ENCODE results near the gene BABAM1.

BABAM1 gene

GRCh38 chr19:17245535-17245984, 21.7 kb upstream of the BABAM1 start, which contains the start of gene NR2F6:
Gene NR2F6 (minus strand): TSS chr19:17245919. CDS start chr19:17245220, 699 bp downstream.
- H3K4me3 ChIP-seq (ENCODE audit: low read length) = peak within 1 kb of the TSS; percentile 88
- H3K9ac ChIP-seq (ENCODE audit: low read length) = peak within 1 kb of the TSS; percentile 67
- H3K27ac ChIP-seq (ENCODE audit: low read length) = peak within 1 kb of the TSS; percentile 68
- peaks cover 24% of the 10 kb centered on the region for H3K4me1 ChIP-seq (ENCODE audit: control insufficient read depth, low read depth, low read length)
- no peaks in the 10 kb centered on the region for H3K9me3 ChIP-seq (ENCODE audit: control insufficient read depth, low read depth, low read length)
- no peaks in the 10 kb centered on the region for H3K36me3 ChIP-seq (ENCODE audit: control insufficient read depth, low read depth, low read length)
- H3K27me3 ChIP-seq (ENCODE audit: control insufficient read depth, insufficient read depth, low read length) = no peaks in the 10 kb centered on the region

GRCh38 chr19:17246681-17247425, 20.4 kb upstream of the BABAM1 start:
- H3K4me1 ChIP-seq (ENCODE audit: control insufficient read depth, low read depth, low read length) = peaks cover 24% of the 10 kb centered on the region
- no peaks in the 10 kb centered on the region for H3K36me3 ChIP-seq (ENCODE audit: control insufficient read depth, low read depth, low read length)
- H3K9me3 ChIP-seq (ENCODE audit: control insufficient read depth, low read depth, low read length) = no peaks in the 10 kb centered on the region
- H3K27ac ChIP-seq (ENCODE audit: low read length) = no peak overlapping the region
- H3K9ac ChIP-seq (ENCODE audit: low read length) = peak overlapping the region; percentile 62
- H3K27me3 ChIP-seq (ENCODE audit: control insufficient read depth, insufficient read depth, low read length) = no peaks in the 10 kb centered on the region
- H3K4me3 ChIP-seq (ENCODE audit: low read length) = peak overlapping the region; percentile 60

GRCh38 chr19:17248011-17248776, 19.0 kb upstream of the BABAM1 start:
- Histone ChIP-seq H3K27ac (ENCODE audit: low read length) (peak overlapping the region; percentile 24), H3K9ac (ENCODE audit: low read length) (peak overlapping the region; percentile 29), H3K36me3 (ENCODE audit: control insufficient read depth, low read depth, low read length) (no peaks in the 10 kb centered on the region), H3K4me1 (ENCODE audit: control insufficient read depth, low read depth, low read length) (peaks cover 24% of the 10 kb centered on the region), H3K9me3 (ENCODE audit: control insufficient read depth, low read depth, low read length) (no peaks in the 10 kb centered on the region), H3K27me3 (ENCODE audit: control insufficient read depth, insufficient read depth, low read length) (no peaks in the 10 kb centered on the region), H3K4me3 (ENCODE audit: low read length) (peak overlapping the region; percentile 13)

- Histone ChIP-seq H3K36me3 (ENCODE audit: control insufficient read depth, low read depth, low read length) (no peaks in the 10 kb centered on the region), H3K27ac (ENCODE audit: low read length) (no peak overlapping the region), H3K9me3 (ENCODE audit: control insufficient read depth, low read depth, low read length) (no peaks in the 10 kb centered on the region), H3K27me3 (ENCODE audit: control insufficient read depth, insufficient read depth, low read length) (no peaks in the 10 kb centered on the region), H3K4me3 (ENCODE audit: low read length) (no peak overlapping the region), H3K9ac (ENCODE audit: low read length) (no peak overlapping the region), H3K4me1 (ENCODE audit: control insufficient read depth, low read depth, low read length) (peaks cover 24% of the 10 kb centered on the region)
Observed at GRCh38 chr19:17249887-17250548, 17.2 kb upstream of the BABAM1 start.

- Histone ChIP-seq H3K9ac (ENCODE audit: low read length) (no peak overlapping the region), H3K4me3 (ENCODE audit: low read length) (no peak overlapping the region), H3K27ac (ENCODE audit: low read length) (no peak overlapping the region)
Observed at GRCh38 chr19:17254636-17255035, 12.6 kb upstream of the BABAM1 start.

GRCh38 chr19:17255150-17255621, 12.1 kb upstream of the BABAM1 start:
- Histone ChIP-seq H3K36me3 (ENCODE audit: control insufficient read depth, low read depth, low read length) (peaks cover 4% of the 10 kb centered on the region), H3K27me3 (ENCODE audit: control insufficient read depth, insufficient read depth, low read length) (no peaks in the 10 kb centered on the region), H3K4me1 (ENCODE audit: control insufficient read depth, low read depth, low read length) (no peaks in the 10 kb centered on the region), H3K9ac (ENCODE audit: low read length) (no peak overlapping the region), H3K4me3 (ENCODE audit: low read length) (no peak overlapping the region), H3K27ac (ENCODE audit: low read length) (no peak overlapping the region), H3K9me3 (ENCODE audit: control insufficient read depth, low read depth, low read length) (peaks cover 3% of the 10 kb centered on the region)

More at GRCh38 chr19:17254636-17255035, 12.6 kb upstream of the BABAM1 start:
- H3K9me3 ChIP-seq (ENCODE audit: control insufficient read depth, low read depth, low read length) = peaks cover 2% of the 10 kb centered on the region
- H3K27me3 ChIP-seq (ENCODE audit: control insufficient read depth, insufficient read depth, low read length) = no peaks in the 10 kb centered on the region
- no peaks in the 10 kb centered on the region for H3K4me1 ChIP-seq (ENCODE audit: control insufficient read depth, low read depth, low read length)
- H3K36me3 ChIP-seq (ENCODE audit: control insufficient read depth, low read depth, low read length) = peaks cover 4% of the 10 kb centered on the region

GRCh38 chr19:17256130-17256529, 11.1 kb upstream of the BABAM1 start:
- Histone ChIP-seq H3K27ac (ENCODE audit: low read length) (no peak overlapping the region), H3K27me3 (ENCODE audit: control insufficient read depth, insufficient read depth, low read length) (no peaks in the 10 kb centered on the region), H3K9me3 (ENCODE audit: control insufficient read depth, low read depth, low read length) (peaks cover 3% of the 10 kb centered on the region), H3K4me3 (ENCODE audit: low read length) (no peak overlapping the region), H3K36me3 (ENCODE audit: control insufficient read depth, low read depth, low read length) (peaks cover 4% of the 10 kb centered on the region), H3K9ac (ENCODE audit: low read length) (no peak overlapping the region), H3K4me1 (ENCODE audit: control insufficient read depth, low read depth, low read length) (no peaks in the 10 kb centered on the region)

- no peak overlapping the region for H3K9ac ChIP-seq (ENCODE audit: low read length)
- H3K27me3 ChIP-seq (ENCODE audit: control insufficient read depth, insufficient read depth, low read length) = no peaks in the 10 kb centered on the region
- no peak overlapping the region for H3K4me3 ChIP-seq (ENCODE audit: low read length)
- H3K4me1 ChIP-seq (ENCODE audit: control insufficient read depth, low read depth, low read length) = peaks cover 3% of the 10 kb centered on the region
- H3K36me3 ChIP-seq (ENCODE audit: control insufficient read depth, low read depth, low read length) = peaks cover 4% of the 10 kb centered on the region
- H3K9me3 ChIP-seq (ENCODE audit: control insufficient read depth, low read depth, low read length) = peaks cover 3% of the 10 kb centered on the region
- no peak overlapping the region for H3K27ac ChIP-seq (ENCODE audit: low read length)
Observed at GRCh38 chr19:17259118-17259780, 8.0 kb upstream of the BABAM1 start.

GRCh38 chr19:17259934-17260333, 7.3 kb upstream of the BABAM1 start:
- Histone ChIP-seq H3K4me1 (ENCODE audit: control insufficient read depth, low read depth, low read length) (peaks cover 9% of the 10 kb centered on the region), H3K9ac (ENCODE audit: low read length) (no peak overlapping the region), H3K27ac (ENCODE audit: low read length) (no peak overlapping the region), H3K27me3 (ENCODE audit: control insufficient read depth, insufficient read depth, low read length) (no peaks in the 10 kb centered on the region), H3K9me3 (ENCODE audit: control insufficient read depth, low read depth, low read length) (peaks cover 3% of the 10 kb centered on the region), H3K36me3 (ENCODE audit: control insufficient read depth, low read depth, low read length) (peaks cover 4% of the 10 kb centered on the region), H3K4me3 (ENCODE audit: low read length) (no peak overlapping the region)

- peaks cover 3% of the 10 kb centered on the region for H3K9me3 ChIP-seq (ENCODE audit: control insufficient read depth, low read depth, low read length)
- no peaks in the 10 kb centered on the region for H3K27me3 ChIP-seq (ENCODE audit: control insufficient read depth, insufficient read depth, low read length)
- H3K36me3 ChIP-seq (ENCODE audit: control insufficient read depth, low read depth, low read length) = peaks cover 4% of the 10 kb centered on the region
- peak overlapping the region; percentile 45 for H3K9ac ChIP-seq (ENCODE audit: low read length)
- H3K4me1 ChIP-seq (ENCODE audit: control insufficient read depth, low read depth, low read length) = peaks cover 11% of the 10 kb centered on the region
- no peak overlapping the region for H3K4me3 ChIP-seq (ENCODE audit: low read length)
- H3K27ac ChIP-seq (ENCODE audit: low read length) = no peak overlapping the region
Observed at GRCh38 chr19:17260842-17261325, 6.4 kb upstream of the BABAM1 start.

GRCh38 chr19:17262557-17262956, 4.7 kb upstream of the BABAM1 start:
- no peak overlapping the region for H3K27ac ChIP-seq (ENCODE audit: low read length)
- H3K36me3 ChIP-seq (ENCODE audit: control insufficient read depth, low read depth, low read length) = peaks cover 4% of the 10 kb centered on the region
- peaks cover 3% of the 10 kb centered on the region for H3K9me3 ChIP-seq (ENCODE audit: control insufficient read depth, low read depth, low read length)
- H3K27me3 ChIP-seq (ENCODE audit: control insufficient read depth, insufficient read depth, low read length) = no peaks in the 10 kb centered on the region
- no peak overlapping the region for H3K9ac ChIP-seq (ENCODE audit: low read length)
- H3K4me3 ChIP-seq (ENCODE audit: low read length) = no peak overlapping the region
- H3K4me1 ChIP-seq (ENCODE audit: control insufficient read depth, low read depth, low read length) = peaks cover 11% of the 10 kb centered on the region
